PC-9 (cell line): ENCODE measurements around the gene STXBP3. TPM values are rescaled to one million over a fixed set of nuclear protein-coding genes. Genes with fewer than 3 reads are reported as not detected.

Experiments used
- BruUV-seq: library from RNA; stranded (reverse); fragments of 400-500 nt; replicated peaks from 2 replicates; lab custom pipeline; 2021; lab: Mats Ljungman, UMichigan
- CTCF ChIA-PET: fragments of 300-600 bp; sonication (Branson Sonifier 250); formaldehyde crosslinking; loops from one replicate; lab custom pipeline; 2022; ENCODE audit warnings: antibody characterized with exemption; lab: Charles Lee
- POLR2A ChIA-PET: fragments of 300-600 bp; sonication (Branson Sonifier 250); formaldehyde crosslinking; loops from one replicate; lab custom pipeline; 2022; ENCODE audit warnings: antibody characterized with exemption; ENCODE audit not compliant: unreplicated experiment; lab: Charles Lee
- DNase-seq, 2 experiments: peaks; one replicate each; pipeline versions ENCODE4 v3.0.0 to v3.0.0-alpha.2; 2015 to 2022; ENCODE audit warnings: mixed read lengths in 1 of 2
- H2AFZ ChIP-seq: fragments of 200-600 bp; sonication (generic); 2 replicates; pipeline ENCODE4 v1.8.1; 2017; ENCODE audit warnings: antibody characterized with exemption
- H3F3A ChIP-seq: fragments of 200-600 bp; sonication (generic); 2 replicates; pipeline ENCODE4 v1.8.1; 2017; ENCODE audit warnings: antibody characterized with exemption, mild to moderate bottlenecking, low read depth; ENCODE audit not compliant: insufficient read depth
- H3K27ac ChIP-seq: fragments of 200-600 bp; sonication (generic); 2 replicates; pipeline ENCODE4 v1.6.1; 2016; ENCODE audit warnings: mixed run types
- H3K27me3 ChIP-seq: fragments of 200-600 bp; sonication (generic); 2 replicates; pipeline ENCODE4 v1.6.1; 2016; ENCODE audit warnings: low read depth, mixed run types; ENCODE audit not compliant: insufficient read depth
- H3K36me3 ChIP-seq: fragments of 200-600 bp; sonication (generic); 2 replicates; pipeline ENCODE4 v1.6.1; 2016; ENCODE audit warnings: low read depth, mixed run types
- H3K4me1 ChIP-seq: fragments of 200-600 bp; sonication (generic); replicated peaks from 2 replicates; pipeline ENCODE4 v1.6.1; 2016; ENCODE audit warnings: mixed run types; ENCODE audit not compliant: insufficient read depth
- H3K4me2 ChIP-seq: fragments of 200-600 bp; sonication (generic); 2 replicates; pipeline ENCODE4 v1.6.1; 2017; ENCODE audit warnings: mixed run types
- H3K4me3 ChIP-seq: fragments of 200-600 bp; sonication (generic); 2 replicates; pipeline ENCODE4 v1.6.1; 2016; ENCODE audit warnings: mixed run types
- H3K79me2 ChIP-seq: fragments of 200-600 bp; sonication (generic); 2 replicates; pipeline ENCODE4 v1.6.1; 2017; ENCODE audit warnings: low read depth, mixed run types
- H3K9me2 ChIP-seq: fragments of 200-600 bp; sonication (generic); 2 replicates; pipeline ENCODE4 v1.8.1; 2017; ENCODE audit warnings: mild to moderate bottlenecking; ENCODE audit not compliant: insufficient read depth
- H3K9me3 ChIP-seq: fragments of 200-600 bp; sonication (generic); 2 replicates; pipeline ENCODE4 v1.8.1; 2016; ENCODE audit warnings: low read depth; ENCODE audit not compliant: insufficient read depth
- H4K20me1 ChIP-seq: fragments of 200-600 bp; sonication (generic); 2 replicates; pipeline ENCODE4 v1.8.1; 2017; ENCODE audit not compliant: insufficient read depth
- EZH2 ChIP-seq: fragments of 200-600 bp; sonication (generic); IDR thresholded peaks from 2 replicates; pipeline ENCODE4 v1.8.0; 2017; ENCODE audit warnings: antibody characterized with exemption, low read depth
- intact Hi-C: fragments of 100-400 bp; cut with micrococcal nuclease; formaldehyde crosslinking; loops from one replicate; pipeline ENCODE4 v1.10.0; 2022; ENCODE audit not compliant: unreplicated experiment
- total RNA-seq: library from RNA; stranded (reverse); gene quantifications from 2 replicates; pipeline ENCODE4 v1.2.3, GENCODE V29; 2021
- TF ChIP-seq, protein P1 (sequence below): fragments of 200-600 bp; sonication (generic); conservative IDR thresholded peaks from 2 replicates; pipeline ENCODE4 v1.6.1; 2017; ENCODE audit warnings: mixed run types, antibody characterized with exemption, mild to moderate bottlenecking, moderate library complexity

STXBP3 gene
- total RNA-seq, 1 experiment from 2014 or later, result 37.0 TPM

DNA sequence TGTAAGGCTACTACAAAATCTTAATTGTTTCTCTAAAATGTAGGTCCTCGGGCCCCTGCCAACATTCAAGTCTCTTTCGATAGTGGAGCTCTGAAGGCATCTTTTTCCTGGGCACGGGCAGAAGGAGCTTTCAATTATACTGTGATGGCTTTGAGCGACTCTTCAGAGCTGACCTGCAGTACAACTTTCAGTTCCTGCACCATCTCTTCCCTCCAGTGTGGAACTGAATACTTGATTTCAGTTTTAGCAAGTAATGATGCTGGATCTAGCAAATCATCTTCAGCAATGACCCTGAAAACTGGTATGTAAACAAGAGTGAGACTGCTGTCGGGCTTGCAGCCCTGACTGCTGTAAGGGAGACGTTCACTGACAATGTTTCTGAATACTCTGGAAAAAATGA lies 24.2 kb upstream of the STXBP3 start:
- H3K4me1 ChIP-seq, result peaks cover 30% of the 10 kb centered on the region
- no peaks in the 10 kb centered on the region for H3K27me3 ChIP-seq
- intact Hi-C loops, result no loop called here
- H3K36me3 ChIP-seq, result no peaks in the 10 kb centered on the region
- peaks cover 20% of the 10 kb centered on the region for H3F3A ChIP-seq
- H3K4me2 ChIP-seq, result no peak overlapping the region
- no peaks in the 10 kb centered on the region for H4K20me1 ChIP-seq
- no peaks in the 10 kb centered on the region for H3K9me2 ChIP-seq
- no peaks in the 10 kb centered on the region for H3K79me2 ChIP-seq
- no TSS peak for BruUV-seq
- H3K9me3 ChIP-seq, result no peaks in the 10 kb centered on the region
- CTCF ChIA-PET, result no interaction called here
- DNase-seq, result no peak
- H2AFZ ChIP-seq, result peak overlapping the region; percentile 17; the same call in 1 of the 2 replicates
- TF ChIP-seq EZH2, result no peak
- TF ChIP-seq, protein P1, sequence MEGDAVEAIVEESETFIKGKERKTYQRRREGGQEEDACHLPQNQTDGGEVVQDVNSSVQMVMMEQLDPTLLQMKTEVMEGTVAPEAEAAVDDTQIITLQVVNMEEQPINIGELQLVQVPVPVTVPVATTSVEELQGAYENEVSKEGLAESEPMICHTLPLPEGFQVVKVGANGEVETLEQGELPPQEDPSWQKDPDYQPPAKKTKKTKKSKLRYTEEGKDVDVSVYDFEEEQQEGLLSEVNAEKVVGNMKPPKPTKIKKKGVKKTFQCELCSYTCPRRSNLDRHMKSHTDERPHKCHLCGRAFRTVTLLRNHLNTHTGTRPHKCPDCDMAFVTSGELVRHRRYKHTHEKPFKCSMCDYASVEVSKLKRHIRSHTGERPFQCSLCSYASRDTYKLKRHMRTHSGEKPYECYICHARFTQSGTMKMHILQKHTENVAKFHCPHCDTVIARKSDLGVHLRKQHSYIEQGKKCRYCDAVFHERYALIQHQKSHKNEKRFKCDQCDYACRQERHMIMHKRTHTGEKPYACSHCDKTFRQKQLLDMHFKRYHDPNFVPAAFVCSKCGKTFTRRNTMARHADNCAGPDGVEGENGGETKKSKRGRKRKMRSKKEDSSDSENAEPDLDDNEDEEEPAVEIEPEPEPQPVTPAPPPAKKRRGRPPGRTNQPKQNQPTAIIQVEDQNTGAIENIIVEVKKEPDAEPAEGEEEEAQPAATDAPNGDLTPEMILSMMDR, result no peak
- H3K27ac ChIP-seq, result no peak overlapping the region
- POLR2A ChIA-PET, result no interaction called here
- H3K4me3 ChIP-seq, result no peak overlapping the region

DNA sequence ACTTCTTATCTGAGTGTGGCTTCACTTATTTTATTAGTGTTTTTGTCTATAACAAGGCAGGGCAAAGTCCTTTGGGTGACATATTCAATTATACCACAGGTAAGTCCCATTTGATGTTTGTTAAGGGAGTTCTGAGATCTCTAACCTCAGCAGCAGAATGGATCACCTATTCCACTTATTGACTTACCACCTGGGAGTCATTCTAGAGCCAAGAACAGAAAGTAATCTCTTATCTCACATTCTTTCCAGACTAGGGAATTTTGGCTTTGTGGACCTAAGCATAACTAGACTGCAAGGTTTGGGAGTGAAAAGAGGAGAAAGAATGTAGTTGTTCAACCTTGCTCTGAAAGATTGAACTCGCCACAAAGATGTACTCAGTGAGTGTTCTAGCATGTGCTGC lies 20.6 kb upstream of the STXBP3 start:
- H3K9me3 ChIP-seq, result no peaks in the 10 kb centered on the region
- no peaks in the 10 kb centered on the region for H3K9me2 ChIP-seq
- no peak for TF ChIP-seq EZH2
- TF ChIP-seq, protein P1, result no peak
- intact Hi-C loops, result no loop called here
- no peak overlapping the region for H3K4me2 ChIP-seq
- H3K79me2 ChIP-seq, result no peaks in the 10 kb centered on the region
- no peaks in the 10 kb centered on the region for H3K27me3 ChIP-seq
- H3F3A ChIP-seq, result peaks cover 2% of the 10 kb centered on the region; the same call in 1 of the 2 replicates
- H3K27ac ChIP-seq, result no peak overlapping the region
- no peaks in the 10 kb centered on the region for H3K36me3 ChIP-seq
- H3K4me3 ChIP-seq, result no peak overlapping the region
- no peak overlapping the region for H2AFZ ChIP-seq
- ChIA-PET POLR2A (no interaction called here), CTCF (no interaction called here)
- no peaks in the 10 kb centered on the region for H4K20me1 ChIP-seq
- DNase-seq, result no peak
- BruUV-seq, result no TSS peak
- H3K4me1 ChIP-seq, result peaks cover 9% of the 10 kb centered on the region

DNA sequence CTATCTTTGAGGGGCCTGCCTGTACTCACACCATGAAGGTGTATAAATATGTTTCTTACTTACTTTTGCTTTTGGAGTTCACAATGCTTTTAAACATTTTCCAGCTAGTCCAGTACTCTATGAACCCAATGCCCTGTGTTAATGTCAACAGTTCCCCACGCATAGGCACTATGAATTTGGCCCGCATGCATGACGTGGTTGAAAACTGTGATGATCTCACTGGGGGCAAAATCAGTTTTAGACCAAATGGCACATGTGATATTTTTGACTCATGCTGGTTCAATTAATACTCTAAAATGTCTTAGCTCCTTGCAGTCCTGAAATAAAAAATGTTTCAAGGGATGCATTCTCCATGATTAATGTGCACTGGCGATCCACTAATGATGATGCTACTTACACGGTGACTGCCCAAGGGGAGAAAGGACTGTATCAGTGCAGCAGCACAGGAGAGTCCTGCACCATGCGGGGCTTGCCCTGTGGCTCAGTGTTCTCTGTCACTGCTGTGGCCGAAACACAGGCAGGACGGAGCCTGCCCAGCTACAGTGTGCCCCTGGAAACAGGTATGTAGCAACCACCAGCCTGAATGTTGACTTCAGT lies 18.0 kb upstream of the STXBP3 start:
- ChIA-PET CTCF (no interaction called here), POLR2A (no interaction called here)
- H3K4me2 ChIP-seq, result no peak overlapping the region

More for the DNA sequence above, 18.0 kb upstream of the STXBP3 start:
- H3K27ac ChIP-seq, result no peak overlapping the region
- no peaks in the 10 kb centered on the region for H3K79me2 ChIP-seq
- no peak for DNase-seq
- H3K9me2 ChIP-seq, result no peaks in the 10 kb centered on the region
- intact Hi-C loops, result no loop called here
- TF ChIP-seq, protein P1, result no peak
- TF ChIP-seq EZH2, result no peak
- H4K20me1 ChIP-seq, result no peaks in the 10 kb centered on the region
- no peak overlapping the region for H2AFZ ChIP-seq
- no peaks in the 10 kb centered on the region for H3K27me3 ChIP-seq
- no peaks in the 10 kb centered on the region for H3K4me1 ChIP-seq
- H3F3A ChIP-seq, result no peaks in the 10 kb centered on the region
- H3K9me3 ChIP-seq, result no peaks in the 10 kb centered on the region
- no peaks in the 10 kb centered on the region for H3K36me3 ChIP-seq
- no TSS peak for BruUV-seq
- H3K4me3 ChIP-seq, result no peak overlapping the region
